Neural progenitor cell (in vitro differentiated cells): ENCODE data around the gene TOGARAM2.
A peak's percentile ranks its signal among the peaks of the same experiment; 100 is the strongest.

Experiments
- CTCF ChIP-seq: fragments of 200-600 bp; sonication (generic); IDR thresholded peaks from 2 replicates; pipeline ENCODE4 v1.5.1; 2017; ENCODE audit warnings: antibody characterized with exemption, mild to moderate bottlenecking
- EZH2 ChIP-seq: fragments of 200-600 bp; sonication (generic); IDR thresholded peaks from 2 replicates; pipeline ENCODE4 v1.6.1; 2017; ENCODE audit warnings: antibody characterized with exemption, mild to moderate bottlenecking, moderate library complexity
- EZH2phosphoT487 ChIP-seq: fragments of 200-600 bp; sonication (generic); IDR thresholded peaks from 2 replicates; pipeline ENCODE4 v1.6.1; 2017; ENCODE audit warnings: antibody characterized with exemption

GRCh38 chr2:28956890-28957289 lies 24.2 kb upstream of the TOGARAM2 start:
- TF ChIP-seq CTCF, result peak; percentile 53
- TF ChIP-seq EZH2phosphoT487, result no peak
- no peak for TF ChIP-seq EZH2
